IMR-90 (cell line): ENCODE data around the gene AKAP8L. TPM values are rescaled to one million over a fixed set of nuclear protein-coding genes. Genes with fewer than 3 reads are reported as not detected.
"Not testable (repeated sequence)": the region's sequence is repeated elsewhere in the genome, so short reads cannot be mapped to it uniquely, and the experiment has no call there.

Experiments
- ATAC-seq: fragments of 200-7000 bp; cut with Tn5 transposase; 2 replicates; pipeline ENCODE4 v1.9.1; 2020; ENCODE audit warnings: low read depth, mild to moderate bottlenecking, moderate library complexity
- BruUV-seq: library from RNA; stranded (reverse); fragments of 400-500 nt; replicated peaks from 2 replicates; lab custom pipeline; 2021; lab: Mats Ljungman, UMichigan
- CTCF ChIA-PET: fragments of 300-600 bp; formaldehyde crosslinking; extraction: SDS; loops from one replicate; lab custom pipeline; 2021; ENCODE audit warnings: antibody characterized with exemption; lab: Yijun Ruan, JAX
- POLR2A ChIA-PET: fragments of 300-600 bp; sonication (Branson Sonifier 250); formaldehyde crosslinking; loops from one replicate; lab custom pipeline; 2022; ENCODE audit warnings: antibody characterized with exemption; ENCODE audit not compliant: unreplicated experiment; lab: Charles Lee
- DNase-seq: peaks from one replicate; pipeline ENCODE4 v3.0.0; 2013
- H2AFZ ChIP-seq: replicated peaks from 2 replicates; pipeline ENCODE3; 2013; ENCODE audit warnings: low read length, mild to moderate bottlenecking; ENCODE audit not compliant: poor library complexity
- H2AK5ac ChIP-seq: 2 replicates; pipeline ENCODE4 v1.6.1; 2013; ENCODE audit warnings: low read depth, low read length, inconsistent platforms
- H2AK9ac ChIP-seq: replicated peaks from 2 replicates; pipeline ENCODE3; 2013; ENCODE audit warnings: mild to moderate bottlenecking, low read depth, low read length, moderate library complexity; ENCODE audit not compliant: poor library complexity
- H2BK120ac ChIP-seq: 2 replicates; pipeline ENCODE4 v1.6.1; 2013; ENCODE audit warnings: low read depth, low read length, inconsistent platforms
- H2BK15ac ChIP-seq: 3 replicates; pipeline ENCODE4 v1.6.1; 2013; ENCODE audit warnings: low read depth, low read length, inconsistent platforms
- H2BK20ac ChIP-seq: 2 replicates; pipeline ENCODE4 v1.6.1; 2013; ENCODE audit warnings: low read depth, mild to moderate bottlenecking, inconsistent platforms, low read length, moderate library complexity
- H2BK5ac ChIP-seq: 2 replicates; pipeline ENCODE4 v1.6.1; 2013; ENCODE audit warnings: mild to moderate bottlenecking, low read depth, low read length, inconsistent platforms; ENCODE audit not compliant: poor library complexity, severe bottlenecking
- H3K14ac ChIP-seq: replicated peaks from 2 replicates; pipeline ENCODE4 v1.6.1; 2013; ENCODE audit warnings: low read depth, low read length, inconsistent platforms
- H3K18ac ChIP-seq: 2 replicates; pipeline ENCODE4 v1.6.1; 2013; ENCODE audit warnings: low read depth, low read length, control low read depth
- H3K23ac ChIP-seq: 2 replicates; pipeline ENCODE4 v1.6.1; 2013; ENCODE audit warnings: low read depth, low read length, inconsistent platforms
- H3K27ac ChIP-seq: 2 replicates; pipeline ENCODE4 v1.5.1; 2013; ENCODE audit warnings: mild to moderate bottlenecking, control low read depth, low read length; ENCODE audit not compliant: insufficient read depth
- H3K27me3 ChIP-seq: 2 replicates; pipeline ENCODE4 v1.6.1; 2013; ENCODE audit warnings: low read length; ENCODE audit not compliant: control insufficient read depth, insufficient read depth
- H3K36me3 ChIP-seq: 2 replicates; pipeline ENCODE4 v1.6.1; 2013; ENCODE audit warnings: low read length, mixed read lengths; ENCODE audit not compliant: control insufficient read depth, insufficient read depth
- H3K4ac ChIP-seq: 2 replicates; pipeline ENCODE4 v1.6.1; 2013; ENCODE audit warnings: low read depth, low read length, inconsistent platforms
- H3K4me1 ChIP-seq: 2 replicates; pipeline ENCODE4 v1.6.1; 2013; ENCODE audit warnings: low read length, mixed read lengths; ENCODE audit not compliant: control insufficient read depth, insufficient read depth
- H3K4me2 ChIP-seq: 2 replicates; pipeline ENCODE4 v1.6.1; 2013; ENCODE audit warnings: low read depth, mild to moderate bottlenecking, control low read depth, low read length, moderate library complexity
- H3K4me3 ChIP-seq: 2 replicates; pipeline ENCODE4 v1.5.1; 2013; ENCODE audit warnings: low read depth, mild to moderate bottlenecking, control low read depth, low read length, moderate library complexity; ENCODE audit not compliant: insufficient read depth
- H3K56ac ChIP-seq: 2 replicates; pipeline ENCODE4 v1.6.1; 2013; ENCODE audit warnings: low read length, inconsistent platforms; ENCODE audit not compliant: insufficient read depth; ENCODE audit errors: extremely low read depth
- H3K79me1 ChIP-seq, 2 experiments: 2 replicates each; pipeline ENCODE4 v1.6.1; 2013; ENCODE audit warnings: low read length in 2 of 2, inconsistent platforms in 1 of 2, low read depth in 1 of 2
- H3K9ac ChIP-seq: 2 replicates; pipeline ENCODE4 v1.6.1; 2013; ENCODE audit warnings: low read depth, low read length, control low read depth
- H3K9me1 ChIP-seq: 2 replicates; pipeline ENCODE4 v1.6.1; 2013; ENCODE audit warnings: low read length, inconsistent platforms; ENCODE audit not compliant: insufficient read depth
- H3K9me3 ChIP-seq: 2 replicates; pipeline ENCODE4 v1.6.1; 2013; ENCODE audit warnings: low read length; ENCODE audit not compliant: control insufficient read depth, insufficient read depth
- H4K20me1 ChIP-seq: 2 replicates; pipeline ENCODE4 v1.6.1; 2013; ENCODE audit warnings: low read length, inconsistent platforms; ENCODE audit not compliant: insufficient read depth
- H4K5ac ChIP-seq: 2 replicates; pipeline ENCODE4 v1.6.1; 2013; ENCODE audit warnings: mild to moderate bottlenecking, low read depth, low read length, control low read depth
- H4K8ac ChIP-seq, 2 experiments: 2 replicates each; pipeline ENCODE4 v1.6.1; 2013; ENCODE audit warnings: low read depth in 2 of 2, low read length in 2 of 2, control low read depth in 1 of 2, inconsistent platforms in 1 of 2
- H4K91ac ChIP-seq: 2 replicates; pipeline ENCODE4 v1.6.1; 2013; ENCODE audit warnings: low read depth, low read length, inconsistent platforms; ENCODE audit not compliant: insufficient read depth
- BHLHE40 ChIP-seq: fragments of 150-350 bp; IDR thresholded peaks from 2 replicates; pipeline ENCODE4 v1.6.1; 2016; ENCODE audit warnings: mild to moderate bottlenecking, low read depth, low read length
- CEBPB ChIP-seq: IDR thresholded peaks from 2 replicates; pipeline ENCODE4 v1.6.1; 2012; ENCODE audit warnings: low read depth, low read length, improper control_type of control experiment
- FOS ChIP-seq: fragments of 150-350 bp; IDR thresholded peaks from 2 replicates; pipeline ENCODE4 v1.6.1; 2016; ENCODE audit warnings: low read depth, low read length
- MXI1 ChIP-seq: IDR thresholded peaks from 2 replicates; pipeline ENCODE4 v1.6.1; 2012; ENCODE audit warnings: low read depth, mild to moderate bottlenecking, low read length, moderate library complexity, borderline replicate concordance
- RAD21 ChIP-seq: IDR thresholded peaks from 2 replicates; pipeline ENCODE4 v1.6.1; 2012; ENCODE audit warnings: low read length, improper control_type of control experiment
- RFX5 ChIP-seq: IDR thresholded peaks from 2 replicates; pipeline ENCODE4 v1.8.0; 2012; ENCODE audit warnings: low read depth, mild to moderate bottlenecking, low read length, moderate library complexity
- WGBS, 2 experiments: methylation state at CpG; one replicate each; pipeline versions ENCODE4 v1.1.5 to v1.1.7; 2013; ENCODE audit warnings: missing lambda C conversion rate in 2 of 2; ENCODE audit not compliant: insufficient read length in 1 of 2; ENCODE audit errors: extremely low coverage in 2 of 2; 5-methylcytosine and 5-hydroxymethylcytosine counted together
- dilution Hi-C: fragments of 300-500 bp; cut with HindIII; formaldehyde crosslinking; loops from one replicate; pipeline ENCODE4 v1.14.3; 2018; ENCODE audit warnings: low sequenced_read_pairs; ENCODE audit not compliant: unreplicated experiment
- in situ Hi-C: fragments of 300-500 bp; cut with MboI; formaldehyde crosslinking; loops from 3 replicates; pipeline ENCODE4 v1.14.3; 2019; ENCODE audit warnings: low sequenced_read_pairs, inconsistent platforms, mixed read lengths
- intact Hi-C: fragments of 100-400 bp; cut with micrococcal nuclease; formaldehyde crosslinking; loops from 2 replicates; pipeline ENCODE4 v1.10.0; 2022
- polyA plus RNA-seq, 3 experiments: library from polyadenylated mRNA; depleted of rRNA; stranded (reverse); fragments of >200 nt; gene quantifications; 2 replicates each; pipeline ENCODE4 v1.2.3, GENCODE V29; 2012; ENCODE audit warnings: low replicate concordance in 1 of 3
- total RNA-seq: library from RNA; depleted of rRNA; stranded (reverse); fragments of >200 nt; gene quantifications from 2 replicates; pipeline ENCODE4 v1.2.3, GENCODE V29; 2012

The AKAP8L gene
- total and polyA plus RNA-seq, 2 of the 4 experiments (the other 2 are of a cell fraction) = 43.1 to 44.6 TPM

DNA sequence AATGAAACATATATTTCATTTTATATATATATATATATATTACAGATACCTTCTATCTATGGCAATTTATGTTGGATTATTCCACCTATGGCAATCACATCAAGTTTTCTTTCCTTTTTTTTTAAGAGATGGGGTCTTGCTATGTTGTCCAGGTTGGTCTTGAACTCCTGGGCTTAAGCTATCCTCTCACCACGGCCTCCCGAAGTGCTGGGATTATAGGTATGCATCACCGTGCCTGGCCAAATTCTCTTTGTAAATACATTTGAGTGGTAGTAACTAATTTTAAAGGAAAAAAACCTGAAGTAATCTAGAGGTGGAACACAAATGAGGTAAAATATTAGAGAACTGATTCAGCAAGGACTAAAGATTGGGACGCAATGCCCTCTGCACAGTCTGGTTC, 64.9 kb downstream of the AKAP8L start:
- Histone ChIP-seq H2AK9ac (no peak overlapping the region), H3K4me3 (no peak overlapping the region), H3K4me1 (peaks cover 3% of the 10 kb centered on the region; the same call in 1 of the 2 replicates), H3K27me3 (no peaks in the 10 kb centered on the region), H3K4ac (no peak overlapping the region), H2BK120ac (no peak overlapping the region), H2BK20ac (no peak overlapping the region), H3K9me1 (no peaks in the 10 kb centered on the region), H3K23ac (no peak overlapping the region), H2AK5ac (no peak overlapping the region), H4K91ac (no peak overlapping the region), H3K14ac (no peak overlapping the region), H4K20me1 (peaks cover 14% of the 10 kb centered on the region), H4K8ac (no peak overlapping the region), H3K18ac (no peak overlapping the region), H3K9ac (no peak overlapping the region), H4K5ac (no peak overlapping the region), H2AFZ (no peak overlapping the region), H3K36me3 (peaks cover 35% of the 10 kb centered on the region), H3K4me2 (no peak overlapping the region), H2BK5ac (no peak overlapping the region), H3K56ac (no peak overlapping the region), H3K79me1 (peaks cover 0 to 21% of the 10 kb centered on the region in 2 experiments; a peak in 3 of 4 replicates), H3K9me3 (no peaks in the 10 kb centered on the region), H2BK15ac (no peak overlapping the region), H3K27ac (no peak overlapping the region)
- dilution Hi-C loops (no loop called here), intact Hi-C loops (no loop called here), in situ Hi-C loops (no loop called here)
- DNase-seq (no peak), ATAC-seq (no peak)
- TF ChIP-seq BHLHE40 (no peak), RFX5 (no peak), RAD21 (no peak), CEBPB (no peak), FOS (no peak), MXI1 (no peak)
- CTCF ChIA-PET = no interaction called here
- 100% methylated on average over 1 of the region's 4 CpGs; no CpG with 5 or more reads in 1 of the 2 experiments for WGBS, 2 experiments
- no TSS peak for BruUV-seq
- POLR2A ChIA-PET = no interaction called here

DNA sequence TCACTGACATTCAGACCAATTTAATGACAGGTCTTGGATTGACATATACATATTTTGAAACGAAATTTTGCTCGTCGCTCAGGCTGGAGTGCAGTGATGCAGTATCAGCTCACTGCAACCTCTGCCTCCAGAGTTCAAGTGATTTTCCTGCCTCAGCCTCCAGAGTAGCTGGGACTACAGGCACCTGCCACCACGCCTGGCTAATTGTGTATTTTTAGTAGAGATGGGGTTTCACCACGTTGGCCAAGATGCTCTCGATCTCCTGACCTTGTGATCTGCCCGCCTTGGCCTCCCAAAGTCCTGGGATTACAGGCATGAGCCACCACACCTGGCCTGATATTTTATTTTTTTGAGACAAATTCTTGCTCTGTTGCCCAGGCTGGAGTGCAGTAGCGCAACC, 66.3 kb downstream of the AKAP8L start:
- H3K36me3 ChIP-seq = peaks cover 26% of the 10 kb centered on the region
- H2AK9ac ChIP-seq, H3K27ac ChIP-seq, H2BK120ac ChIP-seq, H3K18ac ChIP-seq, H3K4me2 ChIP-seq, H2AFZ ChIP-seq, H3K9me3 ChIP-seq, BruUV-seq, H3K9ac ChIP-seq, ATAC-seq, H4K8ac ChIP-seq, H2AK5ac ChIP-seq, H4K91ac ChIP-seq, H3K27me3 ChIP-seq, dilution Hi-C loops, H4K5ac ChIP-seq, H2BK15ac ChIP-seq, H3K14ac ChIP-seq, H3K23ac ChIP-seq, H3K4me3 ChIP-seq, in situ Hi-C loops, H3K4ac ChIP-seq, intact Hi-C loops, H2BK20ac ChIP-seq, H2BK5ac ChIP-seq, POLR2A ChIA-PET, DNase-seq, H3K9me1 ChIP-seq, H3K56ac ChIP-seq, H3K4me1 ChIP-seq: not testable (repeated sequence)
- 100% methylated on average over 1 of the region's 8 CpGs; no CpG with 5 or more reads in 1 of the 2 experiments for WGBS, 2 experiments
- peaks cover 14% of the 10 kb centered on the region for H4K20me1 ChIP-seq
- peaks cover 0 to 11% of the 10 kb centered on the region in 2 experiments; a peak in 3 of 4 replicates for H3K79me1 ChIP-seq
- CTCF ChIA-PET = interaction anchor here (0.6 kb wide), 1 partner anchor 37 kb away, joined by 3 read pairs; no protein-coding TSS in a partner anchor
